Fibroblast of pulmonary artery (primary cell): ENCODE results near the gene FBXL22.

Experiments
- DNase-seq: peaks from one replicate; pipeline ENCODE4 v3.0.0-alpha.2; 2010; ENCODE audit warnings: low read depth
- H3K4me3 ChIP-seq: replicated peaks from 2 replicates; pipeline ENCODE4 v1.5.1; 2011; ENCODE audit warnings: low read depth, mild to moderate bottlenecking, control low read depth, low read length, moderate library complexity
- TF ChIP-seq, protein P1 (sequence below): IDR thresholded peaks from 2 replicates; pipeline ENCODE4 v1.5.1; 2011; ENCODE audit warnings: mild to moderate bottlenecking, control low read depth, low read length, inconsistent platforms; ENCODE audit errors: missing control alignments

The FBXL22 gene, protein sequence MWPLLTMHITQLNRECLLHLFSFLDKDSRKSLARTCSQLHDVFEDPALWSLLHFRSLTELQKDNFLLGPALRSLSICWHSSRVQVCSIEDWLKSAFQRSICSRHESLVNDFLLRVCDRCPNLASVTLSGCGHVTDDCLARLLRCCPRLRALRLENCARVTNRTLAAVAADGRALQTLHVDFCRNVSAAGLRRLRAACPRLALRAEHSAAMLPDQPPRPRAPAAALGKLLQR

GRCh38 chr15:63597038-63597790 lies at the start of gene FBXL22:
TSS of gene FBXL22 (plus strand) at chr15:63597387. CDS start at chr15:63597393, 6 bp downstream.
- TF ChIP-seq, protein P1, sequence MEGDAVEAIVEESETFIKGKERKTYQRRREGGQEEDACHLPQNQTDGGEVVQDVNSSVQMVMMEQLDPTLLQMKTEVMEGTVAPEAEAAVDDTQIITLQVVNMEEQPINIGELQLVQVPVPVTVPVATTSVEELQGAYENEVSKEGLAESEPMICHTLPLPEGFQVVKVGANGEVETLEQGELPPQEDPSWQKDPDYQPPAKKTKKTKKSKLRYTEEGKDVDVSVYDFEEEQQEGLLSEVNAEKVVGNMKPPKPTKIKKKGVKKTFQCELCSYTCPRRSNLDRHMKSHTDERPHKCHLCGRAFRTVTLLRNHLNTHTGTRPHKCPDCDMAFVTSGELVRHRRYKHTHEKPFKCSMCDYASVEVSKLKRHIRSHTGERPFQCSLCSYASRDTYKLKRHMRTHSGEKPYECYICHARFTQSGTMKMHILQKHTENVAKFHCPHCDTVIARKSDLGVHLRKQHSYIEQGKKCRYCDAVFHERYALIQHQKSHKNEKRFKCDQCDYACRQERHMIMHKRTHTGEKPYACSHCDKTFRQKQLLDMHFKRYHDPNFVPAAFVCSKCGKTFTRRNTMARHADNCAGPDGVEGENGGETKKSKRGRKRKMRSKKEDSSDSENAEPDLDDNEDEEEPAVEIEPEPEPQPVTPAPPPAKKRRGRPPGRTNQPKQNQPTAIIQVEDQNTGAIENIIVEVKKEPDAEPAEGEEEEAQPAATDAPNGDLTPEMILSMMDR, result no peak
- DNase-seq, result peak; percentile 14
- no peak within 1 kb of the TSS for H3K4me3 ChIP-seq

DNA sequence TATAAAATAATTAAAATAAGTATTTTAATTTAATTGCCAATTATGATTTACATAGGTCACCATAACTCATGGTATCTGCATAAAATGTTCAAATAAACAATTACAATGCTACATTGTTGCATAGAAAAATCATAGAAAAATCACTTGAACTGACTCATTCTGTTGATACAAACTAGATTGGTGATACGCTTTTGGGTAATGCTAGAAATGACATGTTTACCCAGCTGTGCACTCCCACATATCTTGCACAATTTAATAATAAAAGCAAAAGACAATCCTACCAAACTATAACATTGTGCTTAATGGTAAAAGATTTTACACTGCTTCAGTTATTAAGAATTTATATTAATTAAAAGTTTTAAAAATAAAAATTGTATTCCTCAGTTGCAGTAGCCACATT lies 45.8 kb upstream of the FBXL22 start:
- DNase-seq, result peak; percentile 82
- TF ChIP-seq, protein P1, result no peak
- no peak overlapping the region for H3K4me3 ChIP-seq

GRCh38 chr15:63553388-63553791 lies 43.8 kb upstream of the FBXL22 start:
- peak overlapping the region; percentile 39 for H3K4me3 ChIP-seq

DNA sequence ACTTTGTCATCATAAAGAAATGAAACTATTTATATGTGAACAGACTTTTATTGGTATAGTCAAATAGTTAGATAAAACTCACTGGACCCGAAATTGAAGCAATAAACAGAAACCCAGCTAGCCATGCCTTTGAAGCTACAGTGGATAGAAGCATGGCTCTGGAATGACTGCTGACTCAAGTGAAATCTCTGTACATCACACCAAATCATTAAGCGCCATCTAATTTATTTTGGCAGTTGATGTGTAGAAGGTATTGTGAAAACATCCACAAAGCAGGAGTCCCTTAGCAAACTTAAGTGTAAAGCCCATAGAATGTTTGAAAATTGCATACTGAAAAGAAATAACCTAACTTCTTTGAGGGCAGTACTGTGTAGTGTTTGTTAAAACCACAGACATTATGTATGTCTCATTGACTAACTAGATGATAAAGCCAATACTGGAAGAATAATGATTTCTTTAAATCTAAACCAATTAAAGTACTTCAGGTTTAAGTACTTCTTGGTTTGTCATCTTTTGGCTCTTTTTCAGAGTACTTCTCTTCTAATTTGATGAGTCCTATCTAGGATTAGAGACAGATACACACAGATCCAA lies 42.8 kb upstream of the FBXL22 start:
- TF ChIP-seq, protein P1, result no peak
- H3K4me3 ChIP-seq, result no peak overlapping the region
- DNase-seq, result peak; percentile 5

More at GRCh38 chr15:63553388-63553791, 43.8 kb upstream of the FBXL22 start:
- DNase-seq, result peak; percentile 96
- TF ChIP-seq, protein P1, result no peak

DNA sequence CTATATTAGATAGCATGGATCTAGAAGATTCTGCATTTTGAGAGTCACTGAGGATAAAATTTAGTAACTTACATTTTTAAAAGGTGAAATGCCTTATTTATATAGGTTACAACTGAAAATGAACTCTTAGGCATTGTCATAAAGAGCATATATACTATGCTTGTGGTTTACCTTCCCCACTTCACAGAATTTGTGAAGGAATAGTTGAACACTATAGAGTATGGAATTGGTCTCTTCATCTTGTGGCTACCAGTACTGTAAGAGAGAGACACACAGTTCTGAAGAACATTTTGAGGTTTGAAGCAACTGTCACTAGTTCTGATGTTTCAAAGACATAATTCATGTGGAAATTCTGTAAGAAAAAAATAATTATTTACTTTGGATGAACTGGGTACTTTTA lies 41.7 kb upstream of the FBXL22 start:
- H3K4me3 ChIP-seq, result no peak overlapping the region
- TF ChIP-seq, protein P1, result no peak
- DNase-seq, result no peak

DNA sequence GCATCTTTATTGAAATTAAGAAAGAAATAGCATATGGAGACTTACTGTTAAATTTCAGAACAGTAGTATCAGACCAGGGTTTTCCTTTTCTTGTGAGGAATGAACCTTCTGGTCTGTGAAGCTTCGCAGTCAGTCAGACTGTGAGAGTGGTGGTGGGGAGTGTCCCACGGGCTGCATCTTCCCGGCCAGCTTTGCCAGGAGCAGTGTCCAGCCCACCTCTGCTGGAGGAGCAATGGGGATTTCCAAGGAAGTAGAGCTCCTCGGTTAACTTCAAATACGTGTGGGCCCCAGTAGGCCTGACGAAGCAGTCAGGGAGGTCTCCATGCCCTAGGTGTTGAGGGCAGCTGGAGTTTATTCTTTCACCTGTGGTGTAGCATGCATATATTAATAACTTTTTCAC lies 40.9 kb upstream of the FBXL22 start:
- TF ChIP-seq, protein P1, result no peak
- no peak for DNase-seq

More for the DNA sequence above, 40.9 kb upstream of the FBXL22 start:
- no peak overlapping the region for H3K4me3 ChIP-seq
